ENCODE measurements around the gene ATG16L1. TPM values are rescaled to one million over a fixed set of nuclear protein-coding genes. Genes with fewer than 3 reads are reported as not detected.

Gene ATG16L1
- total and polyA plus RNA-seq, 2 experiments from 2014 or later: 15.3 to 37.9 TPM

- TF ChIP-seq ZNF462 (CRISPR knock-in tag; IDR thresholded peaks at IDR 0.05): no peak
- no peak for TF ChIP-seq CREB1 (CRISPR knock-in tag; IDR thresholded peaks at IDR 0.05; ENCODE audit: low read depth)
- TF ChIP-seq EZH2 (IDR thresholded peaks at IDR 0.05; ENCODE audit: low read depth, unreplicated experiment): no peak
- no peak for TF ChIP-seq POLR2AphosphoS5 (IDR thresholded peaks at IDR 0.05; ENCODE audit: low read depth)
- no peak for TF ChIP-seq REST (IDR thresholded peaks at IDR 0.05; ENCODE audit: unreplicated experiment)
- TF ChIP-seq ETS1 (IDR thresholded peaks at IDR 0.05): no peak
Observed at GRCh38 chr2:233270951-233271350, 19.5 kb downstream of the ATG16L1 start (continued).
